ENCODE data around the gene RNF138. TPM values are rescaled to one million over a fixed set of nuclear protein-coding genes. Genes with fewer than 3 reads are reported as not detected.
"Not testable (repeated sequence)": the region's sequence is repeated elsewhere in the genome, so short reads cannot be mapped to it uniquely, and the experiment has no call there.

The RNF138 gene
- total RNA-seq, 1 donor: 28.3 TPM

DNA sequence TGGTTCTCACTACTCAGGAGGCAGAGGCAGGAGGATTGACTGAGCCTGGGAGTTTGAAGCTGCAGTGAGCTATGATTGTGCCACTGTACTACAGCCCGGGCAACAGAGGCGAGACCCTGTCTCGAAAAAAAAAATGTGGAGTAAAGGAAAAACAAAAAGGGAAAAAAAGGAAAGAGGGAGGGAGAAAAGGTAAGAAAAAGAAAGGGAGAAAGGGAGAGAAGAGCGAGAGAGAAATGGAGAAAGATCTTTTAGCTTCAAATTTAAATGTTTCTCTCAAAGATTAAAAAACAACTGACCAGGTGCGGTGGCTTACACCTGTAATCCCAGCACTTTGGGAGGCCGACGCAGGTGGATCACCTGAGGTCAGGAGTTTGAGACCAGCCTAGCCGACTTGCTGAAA is 7.9 kb upstream of the RNF138 start:
- DNase-seq (ENCODE audit: low read depth): no peak
- no peak overlapping the region for H3K4me3 ChIP-seq (ENCODE audit: low read depth, low read length)
- TF ChIP-seq, protein P1, sequence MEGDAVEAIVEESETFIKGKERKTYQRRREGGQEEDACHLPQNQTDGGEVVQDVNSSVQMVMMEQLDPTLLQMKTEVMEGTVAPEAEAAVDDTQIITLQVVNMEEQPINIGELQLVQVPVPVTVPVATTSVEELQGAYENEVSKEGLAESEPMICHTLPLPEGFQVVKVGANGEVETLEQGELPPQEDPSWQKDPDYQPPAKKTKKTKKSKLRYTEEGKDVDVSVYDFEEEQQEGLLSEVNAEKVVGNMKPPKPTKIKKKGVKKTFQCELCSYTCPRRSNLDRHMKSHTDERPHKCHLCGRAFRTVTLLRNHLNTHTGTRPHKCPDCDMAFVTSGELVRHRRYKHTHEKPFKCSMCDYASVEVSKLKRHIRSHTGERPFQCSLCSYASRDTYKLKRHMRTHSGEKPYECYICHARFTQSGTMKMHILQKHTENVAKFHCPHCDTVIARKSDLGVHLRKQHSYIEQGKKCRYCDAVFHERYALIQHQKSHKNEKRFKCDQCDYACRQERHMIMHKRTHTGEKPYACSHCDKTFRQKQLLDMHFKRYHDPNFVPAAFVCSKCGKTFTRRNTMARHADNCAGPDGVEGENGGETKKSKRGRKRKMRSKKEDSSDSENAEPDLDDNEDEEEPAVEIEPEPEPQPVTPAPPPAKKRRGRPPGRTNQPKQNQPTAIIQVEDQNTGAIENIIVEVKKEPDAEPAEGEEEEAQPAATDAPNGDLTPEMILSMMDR (IDR thresholded peaks at IDR 0.05; ENCODE audit: insufficient read depth, low read length): no peak

DNA sequence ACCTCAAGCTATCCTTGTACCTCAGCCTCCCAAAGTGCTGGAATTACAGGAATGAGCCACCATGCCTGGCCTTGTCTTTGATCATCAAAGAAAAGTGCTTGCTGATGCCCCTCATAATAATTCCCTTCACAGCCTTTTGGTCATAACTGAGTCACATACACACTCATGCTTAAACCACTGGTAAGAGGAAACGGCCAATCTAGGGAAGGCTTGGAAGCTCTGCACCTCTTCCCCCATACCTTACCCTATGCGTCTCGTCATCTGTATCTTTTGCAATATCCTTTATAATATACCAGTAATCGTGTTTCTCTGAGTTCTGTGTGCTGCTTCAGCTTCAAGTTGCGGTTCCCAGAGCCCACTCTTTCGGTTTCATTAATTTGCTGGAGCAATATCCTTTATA is 4.8 kb upstream of the RNF138 start:
- H3K4me3 ChIP-seq (ENCODE audit: low read depth, low read length): no peak overlapping the region
- peak; percentile 24 for DNase-seq (ENCODE audit: low read depth)
- TF ChIP-seq, protein P1 (IDR thresholded peaks at IDR 0.05; ENCODE audit: insufficient read depth, low read length): no peak

DNA sequence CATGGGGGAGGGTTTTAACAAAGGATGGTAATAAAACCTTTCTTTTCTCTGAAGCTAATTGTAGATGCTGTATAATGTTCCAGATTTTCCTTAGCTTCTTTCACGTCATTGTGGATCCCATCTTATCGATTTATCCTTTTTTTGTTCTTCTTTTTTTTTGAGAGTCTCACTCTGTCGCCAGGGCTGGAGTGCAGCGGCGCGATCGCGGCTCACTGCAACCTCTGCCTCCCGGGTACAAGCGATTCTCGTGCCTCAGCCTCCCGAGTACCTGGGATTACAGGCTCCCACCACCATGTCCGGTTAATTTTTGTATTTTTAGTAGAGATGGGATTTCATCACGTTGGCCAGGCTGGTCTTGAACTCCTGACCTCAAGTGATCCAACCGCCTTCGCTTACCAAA is 843 bp upstream of the RNF138 start:
- not testable (repeated sequence) for H3K4me3 ChIP-seq (ENCODE audit: low read depth, low read length); DNase-seq (ENCODE audit: low read depth)

DNA sequence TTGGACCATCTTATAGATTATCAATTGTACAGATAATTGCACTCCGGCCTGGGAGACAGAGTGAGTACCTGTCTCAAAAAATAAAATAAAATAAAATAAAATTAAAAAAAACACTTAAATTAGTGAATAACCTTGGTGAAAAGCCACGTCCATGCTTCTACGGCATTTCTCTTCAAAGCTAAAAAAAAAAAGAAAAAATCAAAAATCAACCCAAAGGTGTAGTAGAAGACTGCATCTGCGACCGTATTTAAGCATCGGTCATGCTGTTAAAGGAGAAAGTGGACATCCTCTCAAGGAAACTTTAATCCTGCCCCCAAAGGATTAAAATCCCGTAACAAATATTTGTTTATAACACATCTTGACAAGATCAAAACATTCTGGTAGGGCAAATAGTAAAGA is 350 bp upstream of the RNF138 start:
- no peak for DNase-seq (ENCODE audit: low read depth)
- peak overlapping the region; percentile 68 for H3K4me3 ChIP-seq (ENCODE audit: low read depth, low read length)
- TF ChIP-seq, protein P1 (IDR thresholded peaks at IDR 0.05; ENCODE audit: insufficient read depth, low read length): no peak

DNA sequence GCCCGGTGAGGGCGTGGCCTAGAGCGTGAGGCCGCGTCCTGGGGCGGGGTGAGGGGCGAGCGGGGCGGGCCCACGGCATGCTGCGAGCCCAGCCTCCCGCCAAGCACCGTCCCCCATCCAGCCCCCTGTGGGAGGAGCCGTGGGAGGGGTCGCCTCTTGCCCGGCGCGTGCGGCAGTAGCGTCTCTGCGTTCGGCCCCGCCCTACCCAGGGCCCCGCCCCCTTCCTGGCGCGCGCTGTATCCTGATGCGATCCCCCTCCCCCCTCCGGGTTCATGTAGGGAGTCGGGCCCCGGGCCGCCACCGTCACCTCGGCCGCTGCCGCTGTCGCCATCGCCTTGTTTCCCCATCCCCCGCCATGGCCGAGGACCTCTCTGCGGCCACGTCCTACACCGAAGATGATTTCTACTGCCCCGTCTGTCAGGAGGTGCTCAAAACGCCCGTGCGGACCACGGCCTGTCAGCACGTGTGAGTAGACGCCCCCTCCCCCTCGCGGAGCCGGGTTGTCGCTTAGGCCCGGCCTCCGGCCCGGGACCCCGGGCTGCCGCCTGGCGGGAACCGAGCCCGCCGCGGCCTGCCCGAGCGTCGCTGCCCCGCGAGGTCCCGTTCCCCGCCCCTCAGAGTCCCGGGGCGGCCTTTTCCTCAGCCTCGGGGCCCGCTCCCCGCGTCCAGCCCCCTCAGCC is 888 bp downstream of the RNF138 start:
- DNase-seq (ENCODE audit: low read depth): peak; percentile 93
- peak overlapping the region; percentile 93 for H3K4me3 ChIP-seq (ENCODE audit: low read depth, low read length)
- TF ChIP-seq, protein P1 (IDR thresholded peaks at IDR 0.05; ENCODE audit: insufficient read depth, low read length): no peak

DNA sequence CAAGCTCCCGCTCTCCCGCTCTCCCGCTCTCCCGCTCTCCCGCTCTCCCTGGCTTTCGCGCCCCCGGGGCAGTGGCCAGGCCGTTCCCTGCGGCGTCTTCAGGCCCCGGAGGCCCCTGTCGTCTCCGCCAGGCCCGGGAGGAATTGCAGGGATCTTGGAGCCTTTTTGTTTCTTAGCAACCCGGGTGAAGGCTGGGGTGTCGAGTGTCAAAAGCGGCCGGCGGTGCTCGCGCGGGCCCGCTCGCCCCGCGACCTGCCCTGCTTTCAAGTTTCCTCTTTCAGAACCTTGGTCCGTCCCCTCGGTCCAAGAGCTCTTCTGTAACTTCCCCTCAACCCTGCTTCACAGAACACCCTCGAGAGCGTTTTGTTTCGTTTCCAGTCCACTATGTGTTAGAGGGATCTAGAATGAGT is 1.4 kb downstream of the RNF138 start:
- peak; percentile 63 for DNase-seq (ENCODE audit: low read depth)
- TF ChIP-seq, protein P1 (IDR thresholded peaks at IDR 0.05; ENCODE audit: insufficient read depth, low read length): no peak
- peak overlapping the region; percentile 93 for H3K4me3 ChIP-seq (ENCODE audit: low read depth, low read length)

DNA sequence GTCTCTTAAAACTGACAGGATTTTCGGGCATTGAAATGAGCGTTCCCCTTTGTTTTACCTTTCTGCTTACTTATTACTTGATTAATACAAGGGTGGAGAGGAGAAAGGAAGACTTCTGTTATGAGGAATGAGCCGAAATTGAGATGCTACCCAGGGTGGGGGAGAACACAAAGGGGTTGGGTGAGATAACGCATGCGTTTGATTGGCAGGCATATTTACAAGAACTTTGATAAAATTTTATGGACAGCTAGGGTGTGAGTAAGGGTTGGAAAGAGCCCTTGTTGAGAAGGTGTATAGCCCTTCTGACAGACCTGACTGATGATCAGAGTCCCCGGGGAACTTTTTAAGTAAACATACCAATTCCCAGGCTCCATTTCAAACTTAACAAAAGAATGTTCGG is 1.8 kb downstream of the RNF138 start:
- DNase-seq (ENCODE audit: low read depth): peak; percentile 21

More for the DNA sequence above, 1.8 kb downstream of the RNF138 start:
- TF ChIP-seq, protein P1 (IDR thresholded peaks at IDR 0.05; ENCODE audit: insufficient read depth, low read length): no peak
- H3K4me3 ChIP-seq (ENCODE audit: low read depth, low read length): peak overlapping the region; percentile 93

Data from fibroblast of the aortic adventitia (primary cell).